HG03175 (cell line): ENCODE results near the gene SH3BP1.

Source experiments
- ATAC-seq: cut with Tn5 transposase; IDR thresholded peaks from one replicate; pipeline ENCODE4 v1.9.1; 2021; ENCODE audit warnings: mild to moderate bottlenecking, moderate library complexity; ENCODE audit not compliant: unreplicated experiment

Gene SH3BP1

DNA sequence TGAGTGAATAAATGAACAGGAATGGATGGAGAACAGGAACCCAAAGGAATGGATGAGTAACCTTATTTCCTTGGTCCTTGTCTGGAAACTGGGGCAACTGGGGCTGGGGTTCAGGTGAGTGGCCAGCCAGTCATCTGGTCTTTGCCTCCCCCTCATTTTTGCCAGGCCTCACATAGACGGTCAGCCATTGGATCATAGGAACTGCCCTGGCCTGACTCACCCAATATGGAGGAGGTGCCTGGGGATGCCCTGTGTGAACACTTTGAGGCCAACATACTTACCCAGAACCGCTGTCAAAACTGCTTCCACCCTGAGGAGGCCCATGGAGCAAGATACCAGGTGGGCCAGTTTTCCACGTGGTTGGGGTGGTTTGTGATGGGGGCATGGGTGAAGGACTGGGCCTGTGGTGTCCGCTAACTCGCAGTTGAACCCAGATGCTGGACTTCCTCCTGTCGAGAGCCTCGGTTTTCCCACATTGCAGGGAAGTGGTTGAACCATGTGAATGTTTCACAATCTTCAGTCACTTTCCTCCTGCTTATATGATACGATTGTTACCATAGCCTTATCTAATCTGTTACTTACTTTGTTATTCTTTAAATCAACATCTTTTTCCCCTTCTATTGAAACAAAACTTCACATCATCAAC, 61.8 kb downstream of the SH3BP1 start:
- ATAC-seq = no peak

DNA sequence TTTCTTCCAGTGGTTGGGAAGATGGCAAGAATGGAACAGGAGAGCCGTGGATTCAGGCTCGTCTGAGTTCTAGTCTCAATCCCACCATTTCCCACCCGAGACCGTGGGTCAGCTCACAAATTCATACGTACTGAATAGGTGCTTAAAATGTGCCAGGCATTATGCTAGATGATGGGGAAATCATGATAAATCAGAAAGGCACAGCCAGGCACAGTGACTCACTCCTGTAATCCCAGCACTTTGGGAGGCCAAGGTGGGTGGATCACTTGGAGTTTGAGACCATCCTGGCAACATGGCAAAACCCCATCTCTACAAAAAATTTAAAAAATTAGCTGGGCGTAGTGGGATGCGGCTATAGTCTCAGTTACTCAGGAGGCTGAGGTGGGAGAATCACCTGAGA, 64.4 kb downstream of the SH3BP1 start:
- ATAC-seq = no peak

DNA sequence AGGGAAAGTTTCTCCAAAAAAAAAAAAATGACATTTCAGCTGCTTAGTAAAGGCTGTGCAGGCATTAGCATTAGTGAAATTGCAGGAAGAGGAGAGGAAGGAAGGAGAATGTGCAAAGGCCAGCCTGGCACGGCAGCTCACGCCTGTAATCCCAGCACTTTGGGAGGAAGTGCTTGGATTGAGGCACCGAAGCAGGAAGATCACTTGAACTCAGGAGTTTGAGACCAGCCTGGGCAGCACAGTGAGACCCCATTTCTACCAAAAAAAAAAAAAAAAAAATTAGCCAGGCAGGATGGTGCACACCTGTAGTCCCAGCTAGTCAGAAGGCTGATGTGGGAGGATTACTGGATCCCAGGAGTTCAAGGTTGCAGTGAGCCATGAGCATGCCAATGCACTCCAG, 65.2 kb downstream of the SH3BP1 start:
- ATAC-seq = no peak

- ATAC-seq = no peak
These were observed 65.7 kb downstream of the SH3BP1 start for GRCh38 chr22:37705205-37705604.
